ENCODE data around the gene XRCC4.

Gene XRCC4

DNA sequence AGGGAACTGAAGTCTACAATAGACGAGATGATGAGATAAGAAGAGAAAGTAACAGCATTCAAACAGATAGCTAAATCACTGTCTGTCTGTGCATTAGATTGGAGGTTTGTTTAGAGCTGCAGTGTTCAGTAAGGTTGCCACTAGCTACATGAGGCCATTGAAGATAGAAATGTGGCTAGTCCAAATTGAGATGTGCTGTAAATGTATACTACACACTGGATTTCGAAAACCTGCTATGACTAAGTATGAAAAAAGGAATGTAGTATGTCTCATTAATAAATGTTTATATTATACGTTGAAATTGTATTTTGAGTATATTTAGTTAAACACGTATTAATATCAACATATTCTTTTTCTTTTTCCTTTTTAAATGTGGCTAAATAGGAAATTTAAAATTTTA is 142.1 kb downstream of the XRCC4 start:
- Histone ChIP-seq H3K27ac (ENCODE audit: low read depth, low read length) (no peak overlapping the region), H2AFZ (ENCODE audit: low read length, unreplicated experiment) (no peak overlapping the region), H3K4me3 (ENCODE audit: low read depth, low read length) (no peak overlapping the region), H3K36me3 (ENCODE audit: insufficient read depth, low read length) (no peaks in the 10 kb centered on the region), H3K27me3 (ENCODE audit: insufficient read depth, low read length) (no peaks in the 10 kb centered on the region), H3K4me1 (ENCODE audit: control insufficient read depth, insufficient read depth, low read length, unreplicated experiment) (no peaks in the 10 kb centered on the region), H3K79me2 (ENCODE audit: control insufficient read depth, insufficient read depth, low read length, unreplicated experiment) (no peaks in the 10 kb centered on the region)

DNA sequence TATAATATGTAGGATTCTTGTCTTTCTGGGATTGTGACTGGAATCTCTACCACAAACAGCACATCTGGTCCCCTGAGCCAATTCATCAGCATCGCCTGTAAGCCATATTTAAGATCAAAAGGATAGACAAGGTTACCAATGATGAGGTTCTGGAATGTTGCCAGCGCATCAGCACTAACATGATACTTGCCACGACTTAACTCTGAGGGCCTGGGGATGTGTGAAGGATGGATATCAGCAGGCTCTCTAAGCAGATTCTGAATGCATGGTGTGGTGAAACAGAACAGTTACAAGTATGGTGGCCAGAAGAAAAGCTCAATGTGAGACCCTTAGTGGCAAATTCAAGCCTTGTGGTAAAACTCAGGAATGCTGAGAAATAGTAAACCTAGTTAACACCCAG is 143.0 kb downstream of the XRCC4 start:
- no peaks in the 10 kb centered on the region for H3K36me3 ChIP-seq (ENCODE audit: insufficient read depth, low read length)
- H3K4me1 ChIP-seq (ENCODE audit: control insufficient read depth, insufficient read depth, low read length, unreplicated experiment), result no peaks in the 10 kb centered on the region
- H2AFZ ChIP-seq (ENCODE audit: low read length, unreplicated experiment), result no peak overlapping the region
- H3K27me3 ChIP-seq (ENCODE audit: insufficient read depth, low read length), result no peaks in the 10 kb centered on the region
- H3K4me3 ChIP-seq (ENCODE audit: low read depth, low read length), result no peak overlapping the region
- no peaks in the 10 kb centered on the region for H3K79me2 ChIP-seq (ENCODE audit: control insufficient read depth, insufficient read depth, low read length, unreplicated experiment)
- H3K27ac ChIP-seq (ENCODE audit: low read depth, low read length), result no peak overlapping the region

- Histone ChIP-seq H3K4me3 (ENCODE audit: low read depth, low read length) (no peak overlapping the region), H3K27me3 (ENCODE audit: insufficient read depth, low read length) (no peaks in the 10 kb centered on the region), H3K4me1 (ENCODE audit: control insufficient read depth, insufficient read depth, low read length, unreplicated experiment) (no peaks in the 10 kb centered on the region), H2AFZ (ENCODE audit: low read length, unreplicated experiment) (no peak overlapping the region), H3K27ac (ENCODE audit: low read depth, low read length) (no peak overlapping the region), H3K36me3 (ENCODE audit: insufficient read depth, low read length) (no peaks in the 10 kb centered on the region), H3K79me2 (ENCODE audit: control insufficient read depth, insufficient read depth, low read length, unreplicated experiment) (no peaks in the 10 kb centered on the region)
These were observed 145.6 kb downstream of the XRCC4 start for GRCh38 chr5:83222906-83223305.

DNA sequence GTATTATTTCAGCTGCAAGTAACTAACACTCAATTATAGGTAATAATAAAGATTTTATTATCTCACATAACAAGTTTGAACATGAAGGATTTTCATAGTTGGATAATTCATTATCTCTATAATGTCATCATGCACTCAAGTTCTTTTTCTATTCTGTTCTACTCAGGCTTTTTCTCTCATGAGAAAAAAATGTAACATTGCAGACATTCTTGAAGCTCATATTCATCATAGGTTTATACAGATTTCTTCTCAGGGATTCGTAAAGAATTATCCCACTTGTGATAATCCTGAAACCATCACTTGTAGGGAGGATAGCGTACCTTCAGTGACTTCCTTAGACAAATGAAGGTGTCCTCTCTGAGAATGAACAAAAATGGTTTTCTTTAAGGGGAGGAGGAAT is 150.3 kb downstream of the XRCC4 start:
- Histone ChIP-seq H3K27me3 (ENCODE audit: insufficient read depth, low read length) (no peaks in the 10 kb centered on the region), H3K79me2 (ENCODE audit: control insufficient read depth, insufficient read depth, low read length, unreplicated experiment) (no peaks in the 10 kb centered on the region), H3K36me3 (ENCODE audit: insufficient read depth, low read length) (no peaks in the 10 kb centered on the region), H3K4me3 (ENCODE audit: low read depth, low read length) (no peak overlapping the region), H3K27ac (ENCODE audit: low read depth, low read length) (no peak overlapping the region), H3K4me1 (ENCODE audit: control insufficient read depth, insufficient read depth, low read length, unreplicated experiment) (no peaks in the 10 kb centered on the region), H2AFZ (ENCODE audit: low read length, unreplicated experiment) (no peak overlapping the region)

DNA sequence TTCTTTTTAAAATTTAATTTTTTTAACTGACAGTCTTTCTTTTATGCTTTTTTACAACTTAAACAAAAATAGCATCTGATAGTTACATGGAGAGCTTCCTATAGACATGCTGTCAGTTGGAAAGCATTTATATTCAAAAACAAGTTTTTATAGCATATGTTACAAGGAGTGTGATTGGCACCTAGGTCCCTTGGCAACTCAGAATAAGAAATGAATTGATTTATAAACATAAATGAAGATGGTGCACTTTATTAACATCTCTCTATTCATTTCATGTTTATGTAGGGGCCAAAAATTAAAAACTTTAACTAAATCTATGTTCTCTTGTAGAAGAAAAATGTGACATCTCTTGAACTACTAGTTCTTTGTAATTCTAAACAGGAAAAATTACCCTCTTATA is 153.2 kb downstream of the XRCC4 start:
- no peak overlapping the region for H3K4me3 ChIP-seq (ENCODE audit: low read depth, low read length)
- H3K4me1 ChIP-seq (ENCODE audit: control insufficient read depth, insufficient read depth, low read length, unreplicated experiment), result no peaks in the 10 kb centered on the region
- H3K27ac ChIP-seq (ENCODE audit: low read depth, low read length), result no peak overlapping the region
- H3K36me3 ChIP-seq (ENCODE audit: insufficient read depth, low read length), result no peaks in the 10 kb centered on the region
- no peak overlapping the region for H2AFZ ChIP-seq (ENCODE audit: low read length, unreplicated experiment)
- no peaks in the 10 kb centered on the region for H3K79me2 ChIP-seq (ENCODE audit: control insufficient read depth, insufficient read depth, low read length, unreplicated experiment)
- H3K27me3 ChIP-seq (ENCODE audit: insufficient read depth, low read length), result no peaks in the 10 kb centered on the region

DNA sequence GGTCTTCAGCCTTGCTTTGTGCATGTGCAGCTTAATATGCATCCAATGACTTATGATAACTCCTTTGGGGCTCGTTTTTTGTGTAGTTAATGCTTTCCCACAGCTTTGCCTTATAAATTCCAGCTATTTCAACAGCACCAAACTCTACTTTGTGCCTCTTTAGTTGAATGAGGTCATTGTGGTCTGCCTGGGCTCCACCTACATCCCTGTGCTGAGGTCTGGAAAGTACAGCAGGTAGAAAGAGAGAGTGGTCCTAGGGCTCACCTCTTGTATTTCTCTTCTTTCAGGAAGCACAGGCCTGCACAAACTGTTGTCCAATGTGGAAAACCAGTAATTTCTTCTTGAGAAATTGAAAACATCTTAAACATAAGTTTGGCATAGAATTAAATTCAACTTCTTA is 167.2 kb downstream of the XRCC4 start:
- Histone ChIP-seq H3K4me3 (ENCODE audit: low read depth, low read length) (no peak overlapping the region), H3K79me2 (ENCODE audit: control insufficient read depth, insufficient read depth, low read length, unreplicated experiment) (no peaks in the 10 kb centered on the region), H2AFZ (ENCODE audit: low read length, unreplicated experiment) (no peak overlapping the region), H3K27me3 (ENCODE audit: insufficient read depth, low read length) (no peaks in the 10 kb centered on the region), H3K4me1 (ENCODE audit: control insufficient read depth, insufficient read depth, low read length, unreplicated experiment) (no peaks in the 10 kb centered on the region), H3K36me3 (ENCODE audit: insufficient read depth, low read length) (no peaks in the 10 kb centered on the region), H3K27ac (ENCODE audit: low read depth, low read length) (no peak overlapping the region)

DNA sequence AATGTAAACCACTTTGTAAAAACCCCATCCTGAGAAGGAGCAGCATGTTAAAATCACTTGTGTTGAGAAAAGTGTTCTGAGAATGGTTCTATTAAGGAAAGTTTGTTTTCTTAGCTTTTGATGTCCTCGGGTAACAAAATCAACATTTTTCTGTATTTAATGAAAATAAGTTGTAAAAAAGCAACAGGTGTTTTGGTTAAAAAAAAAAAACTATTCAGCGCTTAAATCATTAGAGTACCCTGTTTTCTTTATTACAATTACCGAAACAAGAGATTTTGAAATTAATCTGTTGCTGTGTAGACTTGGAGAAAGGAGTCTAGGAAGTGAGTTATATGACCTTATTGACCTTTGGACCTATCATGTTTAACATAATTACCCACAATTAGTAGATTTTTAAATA is 167.7 kb downstream of the XRCC4 start:
- Histone ChIP-seq H3K79me2 (ENCODE audit: control insufficient read depth, insufficient read depth, low read length, unreplicated experiment) (no peaks in the 10 kb centered on the region), H3K36me3 (ENCODE audit: insufficient read depth, low read length) (no peaks in the 10 kb centered on the region), H3K27ac (ENCODE audit: low read depth, low read length) (no peak overlapping the region), H3K4me1 (ENCODE audit: control insufficient read depth, insufficient read depth, low read length, unreplicated experiment) (no peaks in the 10 kb centered on the region), H3K27me3 (ENCODE audit: insufficient read depth, low read length) (no peaks in the 10 kb centered on the region), H3K4me3 (ENCODE audit: low read depth, low read length) (no peak overlapping the region), H2AFZ (ENCODE audit: low read length, unreplicated experiment) (no peak overlapping the region)

DNA sequence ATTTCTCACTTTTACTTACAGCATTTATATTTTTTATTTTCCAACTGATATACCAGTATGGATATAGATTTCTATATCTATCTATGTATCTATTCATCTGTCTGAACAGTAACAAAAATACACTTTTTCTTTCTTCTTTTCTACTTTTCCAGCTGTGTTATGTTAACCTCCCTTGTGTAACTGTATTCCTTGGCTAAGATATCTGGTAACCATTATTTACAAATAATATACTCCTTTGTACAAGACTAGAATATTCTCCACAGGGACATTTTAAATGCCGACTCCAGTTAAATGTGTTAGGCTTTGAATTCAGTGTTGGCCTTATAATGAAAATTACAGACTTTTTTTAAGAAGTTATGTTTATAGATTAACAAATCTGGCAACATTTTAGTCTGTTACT is 168.7 kb downstream of the XRCC4 start:
- no peaks in the 10 kb centered on the region for H3K36me3 ChIP-seq (ENCODE audit: insufficient read depth, low read length)
- no peaks in the 10 kb centered on the region for H3K27me3 ChIP-seq (ENCODE audit: insufficient read depth, low read length)
- H3K4me3 ChIP-seq (ENCODE audit: low read depth, low read length), result no peak overlapping the region
- no peak overlapping the region for H3K27ac ChIP-seq (ENCODE audit: low read depth, low read length)
- H2AFZ ChIP-seq (ENCODE audit: low read length, unreplicated experiment), result no peak overlapping the region
- no peaks in the 10 kb centered on the region for H3K79me2 ChIP-seq (ENCODE audit: control insufficient read depth, insufficient read depth, low read length, unreplicated experiment)
- H3K4me1 ChIP-seq (ENCODE audit: control insufficient read depth, insufficient read depth, low read length, unreplicated experiment), result no peaks in the 10 kb centered on the region

DNA sequence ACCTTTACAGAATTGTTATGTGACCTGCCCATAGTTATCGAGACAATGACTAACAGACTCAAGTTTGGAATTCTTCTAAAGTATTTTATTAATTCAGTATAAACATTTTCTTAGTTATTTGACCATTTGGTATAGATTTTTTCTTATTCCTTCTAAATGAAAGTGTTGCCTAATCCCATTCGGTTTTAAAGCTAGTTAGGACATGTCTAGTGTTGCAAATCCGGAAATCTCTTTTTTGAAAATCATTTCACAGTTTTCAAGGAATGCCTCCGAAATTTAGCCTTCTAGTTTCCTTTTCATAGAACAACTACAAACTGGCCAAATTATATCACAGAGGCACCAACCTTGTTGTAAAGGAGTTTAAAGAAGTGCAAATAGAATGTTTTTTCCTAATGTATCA is 171.8 kb downstream of the XRCC4 start:
- Histone ChIP-seq H3K36me3 (ENCODE audit: insufficient read depth, low read length) (no peaks in the 10 kb centered on the region), H3K4me1 (ENCODE audit: control insufficient read depth, insufficient read depth, low read length, unreplicated experiment) (no peaks in the 10 kb centered on the region), H3K27ac (ENCODE audit: low read depth, low read length) (no peak overlapping the region), H2AFZ (ENCODE audit: low read length, unreplicated experiment) (no peak overlapping the region), H3K79me2 (ENCODE audit: control insufficient read depth, insufficient read depth, low read length, unreplicated experiment) (no peaks in the 10 kb centered on the region), H3K4me3 (ENCODE audit: low read depth, low read length) (no peak overlapping the region), H3K27me3 (ENCODE audit: insufficient read depth, low read length) (no peaks in the 10 kb centered on the region)

- Histone ChIP-seq H2AFZ (ENCODE audit: low read length, unreplicated experiment) (no peak overlapping the region), H3K27me3 (ENCODE audit: insufficient read depth, low read length) (no peaks in the 10 kb centered on the region), H3K4me1 (ENCODE audit: control insufficient read depth, insufficient read depth, low read length, unreplicated experiment) (peaks cover 10% of the 10 kb centered on the region), H3K79me2 (ENCODE audit: control insufficient read depth, insufficient read depth, low read length, unreplicated experiment) (no peaks in the 10 kb centered on the region), H3K36me3 (ENCODE audit: insufficient read depth, low read length) (no peaks in the 10 kb centered on the region), H3K27ac (ENCODE audit: low read depth, low read length) (no peak overlapping the region), H3K4me3 (ENCODE audit: low read depth, low read length) (no peak overlapping the region)
These were observed 174.5 kb downstream of the XRCC4 start for GRCh38 chr5:83251849-83252248.

DNA sequence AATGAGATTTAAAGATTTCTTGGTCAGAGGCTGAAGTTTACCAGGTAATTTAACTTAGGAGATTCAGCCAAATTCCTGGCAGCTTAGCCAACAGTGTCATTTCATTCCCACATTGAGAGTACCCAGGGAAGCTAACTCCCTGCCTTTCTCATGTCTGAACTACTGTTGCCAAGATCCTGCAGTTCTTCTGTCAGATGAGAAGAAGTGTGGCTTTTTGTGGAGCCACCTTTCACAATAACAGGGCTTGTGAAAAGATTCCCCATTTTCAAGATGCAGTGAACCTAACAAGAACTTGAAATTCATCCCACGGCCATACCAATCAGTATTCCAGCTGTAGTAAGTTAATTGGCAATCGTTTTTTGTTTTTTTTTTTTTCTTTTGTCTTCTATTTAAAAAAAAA is 176.4 kb downstream of the XRCC4 start:
- Histone ChIP-seq H2AFZ (ENCODE audit: low read length, unreplicated experiment) (no peak overlapping the region), H3K4me1 (ENCODE audit: control insufficient read depth, insufficient read depth, low read length, unreplicated experiment) (peaks cover 10% of the 10 kb centered on the region), H3K4me3 (ENCODE audit: low read depth, low read length) (no peak overlapping the region), H3K27ac (ENCODE audit: low read depth, low read length) (no peak overlapping the region), H3K79me2 (ENCODE audit: control insufficient read depth, insufficient read depth, low read length, unreplicated experiment) (no peaks in the 10 kb centered on the region), H3K36me3 (ENCODE audit: insufficient read depth, low read length) (no peaks in the 10 kb centered on the region), H3K27me3 (ENCODE audit: insufficient read depth, low read length) (no peaks in the 10 kb centered on the region)

DNA sequence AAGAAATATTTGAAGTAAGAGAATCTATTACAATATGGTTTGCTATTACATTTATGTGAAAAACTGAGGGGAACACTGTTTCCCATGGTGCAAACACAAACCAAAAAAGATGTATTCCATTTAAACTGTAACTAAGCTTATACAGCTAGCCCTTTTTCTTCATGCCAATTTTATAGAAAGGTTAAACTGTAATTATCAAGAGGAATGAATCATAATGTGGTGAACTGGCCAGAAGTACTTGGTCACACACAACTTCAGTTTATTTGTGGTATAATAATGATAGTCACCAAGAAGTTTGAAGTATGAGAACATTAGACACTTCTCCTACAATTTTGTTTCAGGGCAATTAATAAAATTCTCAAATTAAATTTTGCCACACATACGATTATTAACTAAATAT is 177.9 kb downstream of the XRCC4 start:
- no peaks in the 10 kb centered on the region for H3K79me2 ChIP-seq (ENCODE audit: control insufficient read depth, insufficient read depth, low read length, unreplicated experiment)
- peaks cover 10% of the 10 kb centered on the region for H3K4me1 ChIP-seq (ENCODE audit: control insufficient read depth, insufficient read depth, low read length, unreplicated experiment)
- H2AFZ ChIP-seq (ENCODE audit: low read length, unreplicated experiment), result no peak overlapping the region
- no peak overlapping the region for H3K4me3 ChIP-seq (ENCODE audit: low read depth, low read length)
- no peaks in the 10 kb centered on the region for H3K36me3 ChIP-seq (ENCODE audit: insufficient read depth, low read length)
- H3K27me3 ChIP-seq (ENCODE audit: insufficient read depth, low read length), result no peaks in the 10 kb centered on the region
- no peak overlapping the region for H3K27ac ChIP-seq (ENCODE audit: low read depth, low read length)

Measured in ACC112 (cell line).